Measurements from ENCODE around the gene USP16. TPM values are rescaled to one million over a fixed set of nuclear protein-coding genes. Genes with fewer than 3 reads are reported as not detected.

The USP16 gene
- total and polyA plus RNA-seq, 2 of the 13 experiments (the other 11 are each of a cell fraction or from before 2014, with no cell fraction given) = 16.5 to 46.9 TPM

- TF ChIP-seq MIER2 (CRISPR knock-in tag; IDR thresholded peaks at IDR 0.05) (peak; percentile 53; the same call in 1 of the 2 replicates), ZNF639 (CRISPR knock-in tag; conservative IDR thresholded peaks at IDR 0.05) (peak; percentile 83), RBFOX2 (IDR thresholded peaks at IDR 0.05; ENCODE audit: low read depth, low read length) (peak; percentile 96), MTF1 (CRISPR knock-in tag; IDR thresholded peaks at IDR 0.05) (no peak), HDAC6 (IDR thresholded peaks at IDR 0.05; ENCODE audit: low read depth, low read length) (no peak), TARDBP (CRISPR knock-in tag; IDR thresholded peaks at IDR 0.05) (peak; percentile 86), ZNF333 (CRISPR knock-in tag; IDR thresholded peaks at IDR 0.05; ENCODE audit: borderline replicate concordance) (no peak; the same call in none of the 2 replicates), GATAD2A (CRISPR knock-in tag; IDR thresholded peaks at IDR 0.05) (no peak; the same call in 1 of the 2 replicates), CSRNP1 (CRISPR knock-in tag; IDR thresholded peaks at IDR 0.05) (no peak), FOXJ3 (CRISPR knock-in tag; IDR thresholded peaks at IDR 0.05; ENCODE audit: borderline replicate concordance) (no peak), ZNF740 (CRISPR knock-in tag; IDR thresholded peaks at IDR 0.05) (no peak), CHD4 (IDR thresholded peaks at IDR 0.05; ENCODE audit: borderline replicate concordance, low read length) (no peak), NFE2L2 (IDR thresholded peaks at IDR 0.05; ENCODE audit: low read length) (no peak), HOMEZ (CRISPR knock-in tag; IDR thresholded peaks at IDR 0.05; ENCODE audit: low read depth) (peak; percentile 82), NR2F2 (IDR thresholded peaks at IDR 0.05; ENCODE audit: borderline replicate concordance, low read depth) (no peak; the same call in 1 of the 2 replicates), MAF1 (CRISPR knock-in tag; IDR thresholded peaks at IDR 0.05; ENCODE audit: borderline replicate concordance) (peak; percentile 68; the same call in 1 of the 2 replicates), ZSCAN30 (CRISPR knock-in tag; IDR thresholded peaks at IDR 0.05) (no peak), HINFP (CRISPR knock-in tag; IDR thresholded peaks at IDR 0.05; ENCODE audit: low read depth) (0 out of 2 replicates have a peak, but pooled peaks have one; percentile 20), ZNF839 (CRISPR knock-in tag; IDR thresholded peaks at IDR 0.05; ENCODE audit: borderline replicate concordance) (no peak), ETS1 (CRISPR knock-in tag; IDR thresholded peaks at IDR 0.05) (no peak), CCDC6 (CRISPR knock-in tag; IDR thresholded peaks at IDR 0.05) (peak; percentile 45; the same call in 1 of the 2 replicates), TBL1XR1 (IDR thresholded peaks at IDR 0.05; ENCODE audit: borderline replicate concordance, low read length, partially characterized antibody) (peak; percentile 28)
These were observed 48.9 kb downstream of the USP16 start, which contains the start of gene CCT8 (continued) for GRCh38 chr21:29073222-29074006.

All from HepG2 (cell line).